Endodermal cell (in vitro differentiated cells): ENCODE measurements around the gene CECR2. TPM values are rescaled to one million over a fixed set of nuclear protein-coding genes. Genes with fewer than 3 reads are reported as not detected.

Experiments used
- DNase-seq: peaks from one replicate; pipeline ENCODE4 v3.0.0-alpha.2; 2017
- H3K27ac ChIP-seq: 2 replicates; pipeline ENCODE4 v1.5.1; 2013; ENCODE audit warnings: mild to moderate bottlenecking, low read depth, low read length, moderate library complexity
- H3K27me3 ChIP-seq: 2 replicates; pipeline ENCODE4 v1.6.1; 2013; ENCODE audit warnings: mild to moderate bottlenecking, low read length, moderate library complexity; ENCODE audit not compliant: insufficient read depth, control insufficient read depth, poor library complexity, severe bottlenecking
- H3K36me3 ChIP-seq: 2 replicates; pipeline ENCODE4 v1.7.0; 2013; ENCODE audit warnings: mild to moderate bottlenecking, low read length, moderate library complexity; ENCODE audit not compliant: control insufficient read depth, insufficient read depth
- H3K4me1 ChIP-seq: one replicate; pipeline ENCODE4 v1.7.0; 2013; ENCODE audit warnings: low read length; ENCODE audit not compliant: control insufficient read depth, insufficient read depth
- H3K4me3 ChIP-seq: 2 replicates; pipeline ENCODE4 v1.5.1; 2013; ENCODE audit warnings: mild to moderate bottlenecking, low read length, moderate library complexity
- H3K9ac ChIP-seq: 2 replicates; pipeline ENCODE4 v1.6.1; 2013; ENCODE audit warnings: mild to moderate bottlenecking, low read length, moderate library complexity; ENCODE audit not compliant: poor library complexity, severe bottlenecking; ENCODE audit errors: extremely low read depth
- H3K9me3 ChIP-seq: 2 replicates; pipeline ENCODE4 v1.6.1; 2013; ENCODE audit warnings: mild to moderate bottlenecking, low read length, moderate library complexity; ENCODE audit not compliant: control insufficient read depth
- H3K27ac Mint-ChIP-seq: 2 replicates; pipeline ENCODE4 v1.8.0; 2020; ENCODE audit warnings: mixed read lengths
- H3K27me3 Mint-ChIP-seq: 2 replicates; pipeline ENCODE4 v1.8.0; 2021; ENCODE audit warnings: mild to moderate bottlenecking, mixed read lengths; ENCODE audit not compliant: insufficient read depth
- H3K36me3 Mint-ChIP-seq: 2 replicates; pipeline ENCODE4 v1.8.0; 2020; ENCODE audit warnings: low read depth, mixed read lengths
- H3K4me1 Mint-ChIP-seq: 2 replicates; pipeline ENCODE4 v1.8.0; 2020; ENCODE audit warnings: mixed read lengths
- H3K4me3 Mint-ChIP-seq: 2 replicates; pipeline ENCODE4 v1.8.0; 2020; ENCODE audit warnings: mild to moderate bottlenecking, moderate library complexity, mixed read lengths
- H3K9me3 Mint-ChIP-seq: 2 replicates; pipeline ENCODE4 v1.8.0; 2020; ENCODE audit warnings: mild to moderate bottlenecking, mixed read lengths
- CTCF ChIP-seq: fragments of 200-600 bp; sonication (generic); conservative IDR thresholded peaks from 2 replicates; pipeline ENCODE4 v1.5.0; 2021; ENCODE audit warnings: antibody characterized with exemption, mild to moderate bottlenecking
- WGBS, 2 experiments: methylation state at CpG; one replicate each; pipeline versions ENCODE4 v1.1.5 to v1.1.7; 2013; ENCODE audit warnings: missing lambda C conversion rate in 2 of 2, mixed read lengths in 1 of 2; ENCODE audit not compliant: insufficient coverage in 1 of 2, insufficient read length in 1 of 2; 5-methylcytosine and 5-hydroxymethylcytosine counted together
- total RNA-seq, 2 donors: library from RNA; stranded (reverse); fragmentation: NEBNext Ultra II Directional in 1 of 2; extraction: Animal tissue kit (Norgen Biotek cat#: 25700) in 1 of 2; gene quantifications; 2 replicates in 1 of 2; 3 replicates in 1 of 2; pipeline ENCODE4 v1.2.1, GENCODE V29; 2021

The CECR2 gene
- total RNA-seq, 2 donors from 2014 or later, result 98.9 to 105 TPM

GRCh38 chr22:17376950-17377349, 7.7 kb downstream of the CECR2 start:
- Mint-ChIP-seq H3K9me3 (no peaks in the 10 kb centered on the region), H3K36me3 (peaks cover 2% of the 10 kb centered on the region), H3K27ac (peak overlapping the region; percentile 80), H3K4me1 (peaks cover 75% of the 10 kb centered on the region), H3K27me3 (no peaks in the 10 kb centered on the region), H3K4me3 (no peak overlapping the region)
- DNase-seq, result no peak
- Histone ChIP-seq H3K9me3 (no peaks in the 10 kb centered on the region), H3K27me3 (no peaks in the 10 kb centered on the region), H3K27ac (no peak overlapping the region), H3K4me3 (no peak overlapping the region), H3K9ac (no peak overlapping the region), H3K36me3 (no peaks in the 10 kb centered on the region), H3K4me1 (no peaks in the 10 kb centered on the region)
- no peak for TF ChIP-seq CTCF
- WGBS, 2 experiments, result 100% methylated on average over 1 of the region's 1 CpG

- Mint-ChIP-seq H3K4me1 (peaks cover 60% of the 10 kb centered on the region), H3K27ac (peak overlapping the region; percentile 88), H3K27me3 (no peaks in the 10 kb centered on the region), H3K4me3 (peak overlapping the region; percentile 49), H3K36me3 (peaks cover 26% of the 10 kb centered on the region), H3K9me3 (peaks cover 22% of the 10 kb centered on the region)
- H3K9ac ChIP-seq, result peak overlapping the region; percentile 40
- H3K4me1 ChIP-seq, result no peaks in the 10 kb centered on the region
- H3K4me3 ChIP-seq, result peak overlapping the region; percentile 75
- peaks cover 13% of the 10 kb centered on the region for H3K36me3 ChIP-seq
- 0% methylated on average over 1 of the region's 2 CpGs; no CpG with 5 or more reads in 1 of the 2 experiments for whole genome bisulfite sequencing, 2 experiments
- peak; percentile 73 for DNase-seq
- H3K27ac ChIP-seq, result peak overlapping the region; percentile 58
- no peaks in the 10 kb centered on the region for H3K27me3 ChIP-seq
- H3K9me3 ChIP-seq, result peaks cover 26% of the 10 kb centered on the region
- TF ChIP-seq CTCF, result no peak
These were observed 10.7 kb downstream of the CECR2 start for GRCh38 chr22:17379944-17380343.

GRCh38 chr22:17380359-17381087, 11.3 kb downstream of the CECR2 start:
- TF ChIP-seq CTCF, result no peak
- H3K27ac ChIP-seq, result peak overlapping the region; percentile 58
- H3K27me3 Mint-ChIP-seq, result no peaks in the 10 kb centered on the region
- H3K4me3 ChIP-seq, result peak overlapping the region; percentile 75
- H3K9ac ChIP-seq, result peak overlapping the region; percentile 40
- peaks cover 62% of the 10 kb centered on the region for H3K4me1 Mint-ChIP-seq
- peak overlapping the region; percentile 88 for H3K27ac Mint-ChIP-seq
- H3K9me3 Mint-ChIP-seq, result peaks cover 23% of the 10 kb centered on the region
- peaks cover 28% of the 10 kb centered on the region for H3K36me3 Mint-ChIP-seq
- 5 to 17% methylated on average over 4 to 6 of the region's 6 CpGs for WGBS, 2 experiments
- H3K9me3 ChIP-seq, result peaks cover 31% of the 10 kb centered on the region
- peak; percentile 59 for DNase-seq
- peak overlapping the region; percentile 49 for H3K4me3 Mint-ChIP-seq
- peaks cover 17% of the 10 kb centered on the region for H3K36me3 ChIP-seq
- peaks cover 4% of the 10 kb centered on the region for H3K4me1 ChIP-seq
- no peaks in the 10 kb centered on the region for H3K27me3 ChIP-seq
